ENCODE results near the gene SSU72. TPM values are rescaled to one million over a fixed set of nuclear protein-coding genes. Genes with fewer than 3 reads are reported as not detected.
"Not testable (repeated sequence)": the region's sequence is repeated elsewhere in the genome, so short reads cannot be mapped to it uniquely, and the experiment has no call there.

The SSU72 gene
- total RNA-seq, 1 experiment from 2014 or later, result 56.2 TPM

- no peak for DNase-seq (ENCODE audit: low spot score)
Observed at GRCh38 chr1:1541956-1542765, 32.5 kb downstream of the SSU72 start.

- no peak for DNase-seq (ENCODE audit: low spot score)
Observed at GRCh38 chr1:1540818-1541628, 33.6 kb downstream of the SSU72 start.

- no peak for DNase-seq (ENCODE audit: low spot score)
Observed at GRCh38 chr1:1540090-1540817, 34.4 kb downstream of the SSU72 start, which contains the start of gene TMEM240. TSS of gene TMEM240 (minus strand) at chr1:1540624. CDS start at chr1:1540346, 278 bp downstream.

GRCh38 chr1:1539310-1540089 is 35.2 kb downstream of the SSU72 start:
- DNase-seq (ENCODE audit: low spot score), result no peak

- no peak for DNase-seq (ENCODE audit: low spot score)
Observed at GRCh38 chr1:1538989-1539309, 35.7 kb downstream of the SSU72 start.

GRCh38 chr1:1538334-1538733 is 36.3 kb downstream of the SSU72 start:
- DNase-seq (ENCODE audit: low spot score), result no peak

GRCh38 chr1:1537626-1538250 is 36.9 kb downstream of the SSU72 start:
- no peak for DNase-seq (ENCODE audit: low spot score)

GRCh38 chr1:1536938-1537546 is 37.6 kb downstream of the SSU72 start:
- DNase-seq (ENCODE audit: low spot score), result no peak

GRCh38 chr1:1536019-1536937 is 38.4 kb downstream of the SSU72 start:
- no peak for DNase-seq (ENCODE audit: low spot score)

GRCh38 chr1:1535201-1536018 is 39.3 kb downstream of the SSU72 start:
- no peak for DNase-seq (ENCODE audit: low spot score)

- DNase-seq (ENCODE audit: low spot score), result no peak
Observed at GRCh38 chr1:1534401-1535154, 40.1 kb downstream of the SSU72 start.

GRCh38 chr1:1533894-1534291 is 40.8 kb downstream of the SSU72 start:
- DNase-seq (ENCODE audit: low spot score), result not testable (repeated sequence)

GRCh38 chr1:1533176-1533893 is 41.3 kb downstream of the SSU72 start:
- not testable (repeated sequence) for DNase-seq (ENCODE audit: low spot score)

GRCh38 chr1:1531947-1532346 is 42.7 kb downstream of the SSU72 start:
- no peak for DNase-seq (ENCODE audit: low spot score)

- DNase-seq (ENCODE audit: low spot score), result no peak
Observed at GRCh38 chr1:1529936-1530335, 44.7 kb downstream of the SSU72 start.

GRCh38 chr1:1529321-1529720 is 45.3 kb downstream of the SSU72 start:
- DNase-seq (ENCODE audit: low spot score), result no peak
